HepG2 (cell line): ENCODE data around the gene ZBTB48. TPM values are rescaled to one million over a fixed set of nuclear protein-coding genes. Genes with fewer than 3 reads are reported as not detected.

Experiments
- CBFB ChIP-seq: sonication (generic); formaldehyde crosslinking; IDR thresholded peaks from 2 replicates; pipeline ENCODE4 v1.4.0; 2020; ENCODE audit warnings: missing genetic modification reagents
- ELF1 ChIP-seq: sonication (generic); formaldehyde crosslinking; IDR thresholded peaks from 2 replicates; pipeline ENCODE4 v1.4.0; 2020; ENCODE audit warnings: missing genetic modification reagents
- GATAD2A ChIP-seq: IDR thresholded peaks from 2 replicates; pipeline ENCODE4 v1.6.1; 2016
- GTF2F1 ChIP-seq: fragments of 150-350 bp; IDR thresholded peaks from 2 replicates; pipeline ENCODE4 v1.6.1; 2014; ENCODE audit warnings: low read length
- SAFB2 ChIP-seq: sonication (generic); formaldehyde crosslinking; IDR thresholded peaks from 2 replicates; pipeline ENCODE4 v1.5.1; 2020; ENCODE audit warnings: missing genetic modification reagents, low read depth, mild to moderate bottlenecking, borderline replicate concordance
- SIN3A ChIP-seq: IDR thresholded peaks from 2 replicates; pipeline ENCODE4 v1.6.1; 2011; ENCODE audit warnings: low read depth, mild to moderate bottlenecking, control low read depth, low read length, borderline replicate concordance
- SKI ChIP-seq: fragments of 450-650 bp; IDR thresholded peaks from one replicate; pipeline ENCODE4 v1.6.1; 2018; ENCODE audit warnings: mild to moderate bottlenecking; ENCODE audit not compliant: partially characterized antibody
- TEAD2 ChIP-seq: sonication (generic); formaldehyde crosslinking; IDR thresholded peaks from 2 replicates; pipeline ENCODE4 v1.9.0; 2021; ENCODE audit warnings: missing genetic modification reagents
- ZNF160 ChIP-seq: sonication (generic); formaldehyde crosslinking; IDR thresholded peaks from 2 replicates; pipeline ENCODE4 v1.8.0; 2022; ENCODE audit warnings: mild to moderate bottlenecking, inconsistent platforms, missing genetic modification reagents
- ZNF230 ChIP-seq: sonication (generic); formaldehyde crosslinking; IDR thresholded peaks from 2 replicates; pipeline ENCODE4 v1.4.0; 2020; ENCODE audit warnings: mild to moderate bottlenecking, missing genetic modification reagents
- ZNF569 ChIP-seq: sonication (generic); formaldehyde crosslinking; IDR thresholded peaks from 2 replicates; pipeline ENCODE4 v1.5.0; 2020; ENCODE audit warnings: mild to moderate bottlenecking, missing genetic modification reagents, moderate library complexity, borderline replicate concordance
- ZNF629 ChIP-seq: sonication (generic); formaldehyde crosslinking; conservative IDR thresholded peaks from 2 replicates; pipeline ENCODE4 v1.5.0; 2020; ENCODE audit warnings: missing genetic modification reagents
- polyA plus RNA-seq, 8 experiments: library from polyadenylated mRNA; depleted of rRNA in 3 of 8; stranded (reverse) in 7 of 8; unstranded in 1 of 8; fragments of >200 nt; fragmentation: Illumina TruSeq in 4 of 8; extraction: Trizol in 4 of 8; gene quantifications; 2 replicates each; pipeline versions ENCODE4 v1.2.1 to v1.2.3, GENCODE V29; 2011 to 2016; ENCODE audit warnings: low read depth in 4 of 8, missing spikeins in 1 of 8, mixed read lengths in 1 of 8; ENCODE audit not compliant: insufficient read depth in 1 of 8
- total RNA-seq, 5 experiments: library from RNA; depleted of rRNA; stranded (reverse); fragments of >200 nt; fragmentation: Illumina TruSeq; extraction: Trizol; gene quantifications; 2 replicates each; pipeline ENCODE4 v1.2.3, GENCODE V29; 2016; ENCODE audit warnings: low read depth in 1 of 5
- TF ChIP-seq, protein P1 (sequence below): sonication (generic); formaldehyde crosslinking; IDR thresholded peaks from 2 replicates; pipeline ENCODE4 v1.4.0; 2020; ENCODE audit warnings: missing genetic modification reagents
- TF ChIP-seq, protein P2 (sequence below): sonication (generic); formaldehyde crosslinking; IDR thresholded peaks from 2 replicates; pipeline ENCODE4 v1.8.1; 2023; ENCODE audit warnings: missing genetic modification reagents, mild to moderate bottlenecking, borderline replicate concordance
- TF ChIP-seq, protein P3 (sequence below): sonication (generic); formaldehyde crosslinking; IDR thresholded peaks from 2 replicates; pipeline ENCODE4 v1.4.0; 2020; ENCODE audit warnings: mild to moderate bottlenecking, missing genetic modification reagents

Gene ZBTB48
- total and polyA plus RNA-seq, 2 of the 13 experiments (the other 11 are each of a cell fraction or from before 2014, with no cell fraction given) = 13.0 to 17.1 TPM

DNA sequence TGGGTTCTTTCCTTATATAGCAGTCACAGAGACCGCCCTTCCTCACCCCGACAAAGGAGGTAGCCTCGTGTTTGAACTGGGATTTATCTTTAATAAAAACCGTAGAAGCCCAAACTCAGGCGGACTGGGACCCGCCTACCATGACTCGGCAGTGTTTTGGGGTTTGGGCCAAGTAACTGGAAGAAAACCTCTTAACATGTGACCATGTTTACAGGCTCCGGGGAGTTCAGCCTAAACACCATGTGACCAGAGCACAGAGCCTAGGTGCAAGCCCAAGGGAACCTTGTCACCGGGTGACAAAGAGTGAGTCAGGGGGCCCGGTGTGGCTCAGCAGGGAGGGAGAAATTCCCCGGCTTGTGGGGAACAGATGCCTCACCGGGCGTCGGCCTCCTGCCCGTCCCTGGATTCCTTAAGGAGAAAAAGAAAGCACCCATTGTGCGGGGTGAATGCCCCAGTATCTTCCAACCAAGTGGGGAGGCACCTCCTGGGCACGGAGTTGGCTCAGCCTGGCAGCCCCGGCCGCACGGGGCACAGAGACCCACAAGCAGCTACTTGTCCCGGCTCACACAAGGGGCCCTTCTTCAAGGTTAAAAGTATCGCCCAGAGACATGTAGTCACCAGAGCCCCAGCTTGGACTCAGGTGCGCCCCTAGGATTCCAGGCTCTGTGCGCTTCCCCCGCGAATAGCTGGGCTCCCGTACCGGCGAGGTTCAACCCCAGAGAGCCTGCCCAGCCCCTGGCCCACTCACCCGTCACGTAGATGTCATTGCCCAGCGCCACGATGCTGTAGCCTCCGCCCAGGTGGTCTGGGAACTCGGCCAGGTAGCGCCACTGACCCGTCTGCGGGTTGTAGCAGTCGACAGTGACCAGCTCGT is 21.5 kb downstream of the ZBTB48 start (continued):
- TF ChIP-seq ZNF160 = no peak
- TF ChIP-seq GTF2F1 = no peak
- no peak for TF ChIP-seq SKI
- 0 out of 2 replicates have a peak, but pooled peaks have one; percentile 19 for TF ChIP-seq GATAD2A (CRISPR knock-in tag)
- TF ChIP-seq ZNF569 (CRISPR knock-in tag) = no peak
- TF ChIP-seq ZNF230 = 0 out of 2 replicates have a peak, but pooled peaks have one; percentile 1
- no peak for TF ChIP-seq TEAD2 (CRISPR knock-in tag)
- TF ChIP-seq ELF1 (CRISPR knock-in tag) = no peak
- TF ChIP-seq SIN3A = peak; percentile 94; the same call in 1 of the 2 replicates
- no peak for TF ChIP-seq SAFB2
- no peak for TF ChIP-seq CBFB
- TF ChIP-seq, protein P1, sequence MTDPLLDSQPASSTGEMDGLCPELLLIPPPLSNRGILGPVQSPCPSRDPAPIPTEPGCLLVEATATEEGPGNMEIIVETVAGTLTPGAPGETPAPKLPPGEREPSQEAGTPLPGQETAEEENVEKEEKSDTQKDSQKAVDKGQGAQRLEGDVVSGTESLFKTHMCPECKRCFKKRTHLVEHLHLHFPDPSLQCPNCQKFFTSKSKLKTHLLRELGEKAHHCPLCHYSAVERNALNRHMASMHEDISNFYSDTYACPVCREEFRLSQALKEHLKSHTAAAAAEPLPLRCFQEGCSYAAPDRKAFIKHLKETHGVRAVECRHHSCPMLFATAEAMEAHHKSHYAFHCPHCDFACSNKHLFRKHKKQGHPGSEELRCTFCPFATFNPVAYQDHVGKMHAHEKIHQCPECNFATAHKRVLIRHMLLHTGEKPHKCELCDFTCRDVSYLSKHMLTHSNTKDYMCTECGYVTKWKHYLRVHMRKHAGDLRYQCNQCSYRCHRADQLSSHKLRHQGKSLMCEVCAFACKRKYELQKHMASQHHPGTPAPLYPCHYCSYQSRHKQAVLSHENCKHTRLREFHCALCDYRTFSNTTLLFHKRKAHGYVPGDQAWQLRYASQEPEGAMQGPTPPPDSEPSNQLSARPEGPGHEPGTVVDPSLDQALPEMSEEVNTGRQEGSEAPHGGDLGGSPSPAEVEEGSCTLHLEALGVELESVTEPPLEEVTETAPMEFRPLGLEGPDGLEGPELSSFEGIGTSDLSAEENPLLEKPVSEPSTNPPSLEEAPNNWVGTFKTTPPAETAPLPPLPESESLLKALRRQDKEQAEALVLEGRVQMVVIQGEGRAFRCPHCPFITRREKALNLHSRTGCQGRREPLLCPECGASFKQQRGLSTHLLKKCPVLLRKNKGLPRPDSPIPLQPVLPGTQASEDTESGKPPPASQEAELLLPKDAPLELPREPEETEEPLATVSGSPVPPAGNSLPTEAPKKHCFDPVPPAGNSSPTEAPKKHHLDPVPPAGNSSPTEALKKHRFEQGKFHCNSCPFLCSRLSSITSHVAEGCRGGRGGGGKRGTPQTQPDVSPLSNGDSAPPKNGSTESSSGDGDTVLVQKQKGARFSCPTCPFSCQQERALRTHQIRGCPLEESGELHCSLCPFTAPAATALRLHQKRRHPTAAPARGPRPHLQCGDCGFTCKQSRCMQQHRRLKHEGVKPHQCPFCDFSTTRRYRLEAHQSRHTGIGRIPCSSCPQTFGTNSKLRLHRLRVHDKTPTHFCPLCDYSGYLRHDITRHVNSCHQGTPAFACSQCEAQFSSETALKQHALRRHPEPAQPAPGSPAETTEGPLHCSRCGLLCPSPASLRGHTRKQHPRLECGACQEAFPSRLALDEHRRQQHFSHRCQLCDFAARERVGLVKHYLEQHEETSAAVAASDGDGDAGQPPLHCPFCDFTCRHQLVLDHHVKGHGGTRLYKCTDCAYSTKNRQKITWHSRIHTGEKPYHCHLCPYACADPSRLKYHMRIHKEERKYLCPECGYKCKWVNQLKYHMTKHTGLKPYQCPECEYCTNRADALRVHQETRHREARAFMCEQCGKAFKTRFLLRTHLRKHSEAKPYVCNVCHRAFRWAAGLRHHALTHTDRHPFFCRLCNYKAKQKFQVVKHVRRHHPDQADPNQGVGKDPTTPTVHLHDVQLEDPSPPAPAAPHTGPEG (CRISPR knock-in tag) = no peak
- TF ChIP-seq, protein P2, sequence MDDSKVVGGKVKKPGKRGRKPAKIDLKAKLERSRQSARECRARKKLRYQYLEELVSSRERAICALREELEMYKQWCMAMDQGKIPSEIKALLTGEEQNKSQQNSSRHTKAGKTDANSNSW (CRISPR knock-in tag) = no peak
- TF ChIP-seq ZNF629 (CRISPR knock-in tag) = no peak
- TF ChIP-seq, protein P3, sequence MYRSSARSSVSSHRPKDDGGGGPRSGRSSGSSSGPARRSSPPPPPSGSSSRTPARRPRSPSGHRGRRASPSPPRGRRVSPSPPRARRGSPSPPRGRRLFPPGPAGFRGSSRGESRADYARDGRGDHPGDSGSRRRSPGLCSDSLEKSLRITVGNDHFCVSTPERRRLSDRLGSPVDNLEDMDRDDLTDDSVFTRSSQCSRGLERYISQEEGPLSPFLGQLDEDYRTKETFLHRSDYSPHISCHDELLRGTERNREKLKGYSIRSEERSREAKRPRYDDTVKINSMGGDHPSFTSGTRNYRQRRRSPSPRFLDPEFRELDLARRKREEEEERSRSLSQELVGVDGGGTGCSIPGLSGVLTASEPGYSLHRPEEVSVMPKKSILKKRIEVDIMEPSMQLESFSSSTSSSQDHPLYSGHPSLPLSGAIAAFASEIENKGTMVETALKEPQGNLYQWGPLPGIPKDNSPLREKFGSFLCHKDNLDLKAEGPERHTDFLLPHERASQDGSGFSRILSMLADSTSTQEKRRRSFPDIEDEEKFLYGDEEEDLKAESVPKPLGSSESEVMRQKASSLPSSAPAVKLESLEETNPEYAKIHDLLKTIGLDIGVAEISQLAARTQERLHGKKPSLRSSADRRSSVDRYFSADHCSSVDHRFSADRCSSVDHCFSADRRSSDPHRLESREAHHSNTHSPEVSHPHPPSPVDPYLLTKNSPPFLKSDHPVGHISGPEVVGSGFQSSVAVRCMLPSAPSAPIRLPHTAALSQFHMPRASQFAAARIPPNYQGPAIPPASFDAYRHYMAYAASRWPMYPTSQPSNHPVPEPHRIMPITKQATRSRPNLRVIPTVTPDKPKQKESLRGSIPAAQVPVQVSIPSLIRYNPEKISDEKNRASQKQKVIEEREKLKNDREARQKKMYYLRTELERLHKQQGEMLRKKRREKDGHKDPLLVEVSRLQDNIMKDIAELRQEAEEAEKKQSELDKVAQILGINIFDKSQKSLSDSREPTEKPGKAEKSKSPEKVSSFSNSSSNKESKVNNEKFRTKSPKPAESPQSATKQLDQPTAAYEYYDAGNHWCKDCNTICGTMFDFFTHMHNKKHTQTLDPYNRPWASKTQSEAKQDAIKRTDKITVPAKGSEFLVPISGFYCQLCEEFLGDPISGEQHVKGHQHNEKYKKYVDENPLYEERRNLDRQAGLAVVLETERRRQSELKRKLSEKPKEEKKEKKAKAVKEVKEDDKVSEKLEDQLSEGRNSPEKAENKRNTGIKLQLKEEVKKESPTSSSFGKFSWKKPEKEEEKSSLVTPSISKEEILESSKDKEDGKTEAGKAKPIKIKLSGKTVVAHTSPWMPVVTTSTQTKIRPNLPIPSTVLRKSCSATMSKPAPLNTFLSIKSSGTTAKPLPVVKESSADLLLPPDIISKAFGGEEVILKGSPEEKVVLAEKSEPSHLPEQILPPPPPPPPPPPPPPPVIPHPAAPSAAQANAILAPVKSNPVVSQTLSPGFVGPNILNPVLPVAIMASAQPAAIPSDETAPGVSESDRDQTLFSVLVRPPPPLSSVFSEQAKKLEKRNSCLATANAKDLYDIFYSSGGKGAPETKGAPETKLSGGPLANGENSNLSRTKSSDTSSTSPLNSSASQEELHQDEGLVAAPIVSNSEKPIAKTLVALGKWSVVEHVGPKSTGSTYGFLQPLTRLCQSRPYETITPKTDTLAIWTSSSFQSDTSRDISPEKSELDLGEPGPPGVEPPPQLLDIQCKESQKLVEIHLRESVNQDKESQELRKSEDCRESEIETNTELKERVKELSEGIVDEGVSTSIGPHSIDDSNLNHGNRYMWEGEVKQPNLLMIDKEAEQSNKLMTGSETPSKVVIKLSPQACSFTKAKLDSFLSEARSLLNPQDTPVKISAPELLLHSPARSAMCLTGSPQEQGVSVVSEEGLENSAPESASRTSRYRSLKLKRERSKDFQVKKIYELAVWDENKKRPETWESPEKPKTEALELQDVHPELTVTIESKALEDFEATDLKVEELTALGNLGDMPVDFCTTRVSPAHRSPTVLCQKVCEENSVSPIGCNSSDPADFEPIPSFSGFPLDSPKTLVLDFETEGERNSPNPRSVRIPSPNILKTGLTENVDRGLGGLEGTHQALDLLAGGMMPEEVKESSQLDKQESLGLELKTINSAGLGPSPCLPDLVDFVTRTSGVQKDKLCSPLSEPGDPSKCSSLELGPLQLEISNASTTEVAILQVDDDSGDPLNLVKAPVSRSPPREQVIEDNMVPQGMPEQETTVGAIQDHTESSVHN (CRISPR knock-in tag) = no peak
